Retinal pigment epithelial cell (primary cell): ENCODE measurements around the gene NAP1L4.

ENCODE experiments used
- DNase-seq: peaks from one replicate; pipeline ENCODE4 v3.0.0-alpha.2; 2010; ENCODE audit warnings: low read depth
- H3K4me3 ChIP-seq: 2 replicates; pipeline ENCODE4 v1.5.1; 2011; ENCODE audit warnings: mild to moderate bottlenecking, low read length, control low read depth, moderate library complexity
- TF ChIP-seq, protein P1 (sequence below): conservative IDR thresholded peaks from 2 replicates; pipeline ENCODE4 v1.5.1; 2011; ENCODE audit warnings: low read depth, low read length, control low read depth, inconsistent platforms

The NAP1L4 gene

DNA sequence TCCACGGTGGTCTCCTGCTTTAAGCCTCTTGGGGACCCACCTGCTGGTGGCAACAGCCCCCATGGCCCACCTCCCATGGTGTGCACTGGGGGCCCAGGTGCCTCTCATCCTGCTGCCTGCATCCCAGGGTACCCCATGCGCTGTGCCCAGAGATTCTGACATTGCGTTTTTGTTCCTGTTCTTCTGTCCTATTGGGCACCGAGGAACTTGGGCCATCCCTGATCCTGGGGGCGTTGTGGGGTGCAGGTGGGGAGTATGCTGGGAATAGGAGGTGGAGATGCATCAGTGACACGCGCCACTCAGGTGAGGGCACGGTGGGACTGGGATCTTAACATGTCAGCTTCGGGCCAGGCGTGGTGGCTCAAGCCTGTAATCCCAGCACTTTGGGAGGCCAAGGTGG is 12.4 kb upstream of the NAP1L4 start:
- TF ChIP-seq, protein P1, sequence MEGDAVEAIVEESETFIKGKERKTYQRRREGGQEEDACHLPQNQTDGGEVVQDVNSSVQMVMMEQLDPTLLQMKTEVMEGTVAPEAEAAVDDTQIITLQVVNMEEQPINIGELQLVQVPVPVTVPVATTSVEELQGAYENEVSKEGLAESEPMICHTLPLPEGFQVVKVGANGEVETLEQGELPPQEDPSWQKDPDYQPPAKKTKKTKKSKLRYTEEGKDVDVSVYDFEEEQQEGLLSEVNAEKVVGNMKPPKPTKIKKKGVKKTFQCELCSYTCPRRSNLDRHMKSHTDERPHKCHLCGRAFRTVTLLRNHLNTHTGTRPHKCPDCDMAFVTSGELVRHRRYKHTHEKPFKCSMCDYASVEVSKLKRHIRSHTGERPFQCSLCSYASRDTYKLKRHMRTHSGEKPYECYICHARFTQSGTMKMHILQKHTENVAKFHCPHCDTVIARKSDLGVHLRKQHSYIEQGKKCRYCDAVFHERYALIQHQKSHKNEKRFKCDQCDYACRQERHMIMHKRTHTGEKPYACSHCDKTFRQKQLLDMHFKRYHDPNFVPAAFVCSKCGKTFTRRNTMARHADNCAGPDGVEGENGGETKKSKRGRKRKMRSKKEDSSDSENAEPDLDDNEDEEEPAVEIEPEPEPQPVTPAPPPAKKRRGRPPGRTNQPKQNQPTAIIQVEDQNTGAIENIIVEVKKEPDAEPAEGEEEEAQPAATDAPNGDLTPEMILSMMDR, result no peak
- no peak for DNase-seq
- H3K4me3 ChIP-seq, result no peak overlapping the region

DNA sequence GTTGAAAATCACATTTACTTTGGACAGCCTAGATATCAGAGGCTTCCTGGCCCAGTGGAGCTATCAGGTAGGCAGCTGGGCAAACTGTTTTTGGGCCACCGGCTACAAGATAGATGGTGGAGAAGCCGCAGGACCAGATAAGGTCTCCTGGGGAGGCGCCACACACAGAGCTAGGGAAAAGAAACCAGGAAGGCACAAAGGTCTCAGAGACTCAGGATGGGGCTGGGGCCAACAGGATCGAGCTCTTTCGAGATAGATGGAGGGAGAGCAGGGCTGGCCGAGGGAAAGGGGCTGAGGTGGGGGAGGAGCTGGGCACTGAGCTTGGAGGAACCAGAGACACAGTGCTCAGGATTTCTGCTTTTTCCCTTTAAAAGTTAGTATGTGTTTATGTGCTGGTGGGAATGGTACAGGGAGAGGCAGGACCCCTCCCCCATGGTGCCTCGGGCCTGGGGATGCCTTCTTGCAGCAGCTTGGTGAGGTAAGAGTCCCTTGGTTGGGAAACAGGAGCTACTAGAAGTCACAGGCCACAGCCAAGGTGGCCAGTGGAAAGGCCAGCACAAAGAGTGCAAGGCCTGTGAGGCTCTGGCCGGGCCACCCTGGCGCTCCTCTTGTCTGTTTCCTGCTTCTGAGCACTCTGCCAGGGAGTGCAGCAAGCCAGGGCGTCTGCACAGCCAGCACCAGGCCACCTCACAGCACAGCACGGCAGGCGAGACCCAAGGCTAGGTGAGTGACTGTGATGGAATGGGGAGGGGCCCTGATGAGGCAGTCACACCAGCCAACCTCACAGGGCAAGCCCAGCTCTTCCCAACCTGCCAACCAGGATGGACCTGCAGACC is 11.5 kb upstream of the NAP1L4 start:
- TF ChIP-seq, protein P1, result no peak
- H3K4me3 ChIP-seq, result no peak overlapping the region
- DNase-seq, result no peak

DNA sequence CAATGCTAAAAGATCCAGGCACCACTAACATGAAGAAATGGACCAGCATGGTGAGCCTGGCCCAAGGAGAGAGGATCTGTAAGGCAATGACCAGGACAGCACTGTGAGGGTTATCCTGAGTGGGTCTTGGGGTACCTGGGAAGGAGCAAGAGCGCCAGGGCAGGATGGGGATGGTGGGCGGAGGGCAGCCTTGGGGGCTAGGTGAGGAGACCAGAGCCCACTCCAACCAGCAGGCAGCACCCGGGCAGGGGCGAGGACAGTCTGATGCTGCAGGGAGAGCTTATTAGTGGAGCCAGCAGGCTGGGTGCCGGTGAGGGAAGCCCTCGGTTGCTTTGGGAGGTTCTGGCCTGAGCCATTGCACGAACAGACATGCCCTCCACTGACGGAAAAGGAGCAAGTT is 10.7 kb upstream of the NAP1L4 start:
- no peak overlapping the region for H3K4me3 ChIP-seq
- TF ChIP-seq, protein P1, result no peak
- no peak for DNase-seq

- DNase-seq, result no peak
- H3K4me3 ChIP-seq, result no peak overlapping the region
- TF ChIP-seq, protein P1, result no peak
Observed at GRCh38 chr11:3002351-3002861, 10.3 kb upstream of the NAP1L4 start.

GRCh38 chr11:3001496-3001895 is 9.4 kb upstream of the NAP1L4 start:
- no peak overlapping the region for H3K4me3 ChIP-seq
- no peak for DNase-seq
- TF ChIP-seq, protein P1, result no peak

DNA sequence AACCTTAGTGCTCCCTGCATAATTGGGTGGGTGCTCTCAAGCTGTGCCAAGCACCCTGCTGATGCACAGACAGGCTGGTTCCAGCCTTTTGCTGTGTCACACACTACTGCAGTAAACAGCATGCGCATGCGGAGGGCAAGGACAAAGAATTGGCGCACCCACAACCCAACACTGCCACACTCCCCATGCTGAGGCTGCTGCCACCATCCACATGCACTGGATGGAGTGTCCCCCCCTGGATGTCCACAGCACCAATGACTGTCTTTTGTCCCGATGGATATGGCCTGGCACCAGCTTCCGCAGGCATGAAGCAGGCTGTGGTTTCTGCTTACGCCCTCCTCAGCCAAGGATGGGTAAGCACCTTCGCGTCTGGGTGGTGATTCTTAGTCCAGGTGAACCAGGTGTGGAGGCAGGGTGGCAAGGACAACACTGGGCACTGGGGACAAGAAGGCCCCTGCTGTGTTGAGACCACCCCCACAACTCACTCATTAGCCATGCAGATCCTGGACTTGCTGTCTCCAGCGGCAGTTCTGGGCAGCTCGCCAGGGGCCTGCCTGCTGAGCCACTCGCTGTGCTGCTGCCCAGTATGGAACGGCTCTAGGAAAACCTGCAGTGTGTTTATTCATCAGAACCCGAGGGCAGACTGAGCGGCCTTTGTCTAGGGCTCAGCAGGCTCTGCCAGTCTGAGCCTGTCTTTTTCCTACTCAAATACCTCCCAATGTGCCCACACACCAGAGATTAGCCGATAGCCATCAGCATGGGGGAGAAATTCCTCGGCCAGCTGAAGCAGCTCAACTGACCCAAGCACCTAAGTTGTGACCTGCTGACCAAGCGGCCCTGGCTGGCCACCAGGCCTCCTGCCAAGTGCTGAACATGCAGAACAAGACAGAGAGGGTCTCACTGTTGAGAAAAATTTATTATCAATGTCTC is 8.2 kb upstream of the NAP1L4 start:
- peak; percentile 94 for DNase-seq
- no peak overlapping the region for H3K4me3 ChIP-seq
- TF ChIP-seq, protein P1, result no peak
